ENCODE measurements around the gene MAT2A.
"Not testable (repeated sequence)": the region's sequence is repeated elsewhere in the genome, so short reads cannot be mapped to it uniquely, and the experiment has no call there.

Gene MAT2A

GRCh38 chr2:85524336-85524908, 14.5 kb upstream of the MAT2A start:
- DNase-seq (ENCODE audit: low read depth, low spot score), result no peak

DNA sequence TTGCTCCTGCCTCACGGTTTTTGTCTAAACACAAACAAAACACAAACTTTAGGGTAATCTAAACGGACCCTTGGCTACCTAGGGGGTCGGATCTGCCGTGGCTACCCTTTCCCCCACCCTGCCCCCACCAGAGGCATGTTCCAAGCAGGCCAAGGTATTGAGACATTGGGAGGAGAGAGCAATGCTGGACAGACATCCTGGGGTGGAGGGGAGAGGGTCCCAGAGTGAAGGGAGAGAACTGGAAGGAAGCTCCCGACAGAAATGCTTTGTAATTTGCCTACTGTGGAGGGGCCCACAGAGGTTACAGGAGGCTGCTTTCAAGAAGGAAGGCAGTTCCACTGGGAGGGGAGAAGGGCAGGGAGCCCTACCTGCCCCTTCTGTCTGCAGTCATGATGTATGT, 13.9 kb upstream of the MAT2A start:
- no peak for DNase-seq (ENCODE audit: low read depth, low spot score)

- DNase-seq (ENCODE audit: low read depth, low spot score), result no peak
Measured at GRCh38 chr2:85525567-85525966, 13.4 kb upstream of the MAT2A start.

- DNase-seq (ENCODE audit: low read depth, low spot score), result no peak
Measured at GRCh38 chr2:85527787-85528186, 11.2 kb upstream of the MAT2A start.

GRCh38 chr2:85528355-85528754, 10.6 kb upstream of the MAT2A start:
- no peak for DNase-seq (ENCODE audit: low read depth, low spot score)

- no peak for DNase-seq (ENCODE audit: low read depth, low spot score)
Measured at GRCh38 chr2:85529809-85530208, 9.2 kb upstream of the MAT2A start.

GRCh38 chr2:85531589-85531988, 7.4 kb upstream of the MAT2A start:
- no peak for DNase-seq (ENCODE audit: low read depth, low spot score)

DNA sequence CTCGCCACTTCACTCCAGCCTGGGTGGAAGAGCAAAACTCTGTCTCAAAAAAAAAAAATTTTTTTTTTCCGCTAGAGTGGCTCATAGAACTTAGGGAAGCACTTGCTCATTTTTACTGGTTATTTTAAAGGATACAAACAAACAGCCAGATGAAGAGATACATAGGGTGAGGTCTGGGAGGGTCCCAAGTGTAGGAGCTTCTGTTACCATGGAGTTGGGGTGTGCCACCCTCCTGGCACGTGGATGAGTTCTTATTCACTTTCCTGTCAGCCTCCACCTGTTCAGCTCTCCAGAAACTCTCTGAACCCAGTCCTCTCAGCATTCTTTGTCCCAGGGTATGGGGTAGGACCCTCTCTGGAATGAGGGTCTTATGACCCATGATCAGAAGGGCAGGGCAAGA, 4.9 kb upstream of the MAT2A start:
- DNase-seq (ENCODE audit: low read depth, low spot score), result no peak

DNA sequence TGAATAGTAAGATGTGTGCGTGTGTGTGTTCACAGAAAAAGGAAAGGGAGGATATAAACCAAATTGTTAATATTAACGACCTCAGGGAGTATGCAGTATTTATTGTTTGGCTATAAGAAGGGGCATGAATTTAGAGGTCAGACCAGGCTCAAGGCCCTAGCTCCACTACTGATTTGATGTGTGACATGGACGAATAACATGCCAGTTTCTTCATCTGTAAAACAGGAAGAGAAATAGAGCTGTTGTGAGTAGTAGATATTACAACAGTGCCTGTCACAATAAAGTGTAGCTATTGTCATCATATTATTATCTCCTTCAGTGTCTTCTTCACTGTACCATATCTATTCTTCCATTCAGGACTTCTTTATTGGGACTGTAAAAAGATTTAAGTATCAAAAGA, 4.1 kb upstream of the MAT2A start:
- no peak for DNase-seq (ENCODE audit: low read depth, low spot score)

DNA sequence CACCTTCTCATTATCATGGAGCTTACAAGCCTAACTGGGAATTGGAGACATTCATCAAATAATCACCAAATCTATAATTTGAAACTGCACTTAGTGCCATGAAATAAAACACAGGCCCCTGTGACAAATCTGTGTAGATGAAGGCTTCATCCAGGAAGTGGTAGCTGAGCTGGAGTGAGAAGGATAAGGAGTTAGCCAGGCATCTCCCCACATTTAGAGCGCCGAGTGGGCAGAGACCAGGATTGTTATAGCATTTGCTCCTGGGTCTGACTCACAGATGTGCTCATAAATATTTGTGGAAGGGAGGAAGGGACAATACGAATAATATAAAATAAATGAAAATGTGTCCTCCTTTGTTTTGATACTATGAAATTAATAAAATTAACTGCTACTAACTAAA, 2.5 kb upstream of the MAT2A start:
- no peak for DNase-seq (ENCODE audit: low read depth, low spot score)

- DNase-seq (ENCODE audit: low read depth, low spot score), result no peak
Measured at GRCh38 chr2:85537600-85538506, 1.1 kb upstream of the MAT2A start.

DNA sequence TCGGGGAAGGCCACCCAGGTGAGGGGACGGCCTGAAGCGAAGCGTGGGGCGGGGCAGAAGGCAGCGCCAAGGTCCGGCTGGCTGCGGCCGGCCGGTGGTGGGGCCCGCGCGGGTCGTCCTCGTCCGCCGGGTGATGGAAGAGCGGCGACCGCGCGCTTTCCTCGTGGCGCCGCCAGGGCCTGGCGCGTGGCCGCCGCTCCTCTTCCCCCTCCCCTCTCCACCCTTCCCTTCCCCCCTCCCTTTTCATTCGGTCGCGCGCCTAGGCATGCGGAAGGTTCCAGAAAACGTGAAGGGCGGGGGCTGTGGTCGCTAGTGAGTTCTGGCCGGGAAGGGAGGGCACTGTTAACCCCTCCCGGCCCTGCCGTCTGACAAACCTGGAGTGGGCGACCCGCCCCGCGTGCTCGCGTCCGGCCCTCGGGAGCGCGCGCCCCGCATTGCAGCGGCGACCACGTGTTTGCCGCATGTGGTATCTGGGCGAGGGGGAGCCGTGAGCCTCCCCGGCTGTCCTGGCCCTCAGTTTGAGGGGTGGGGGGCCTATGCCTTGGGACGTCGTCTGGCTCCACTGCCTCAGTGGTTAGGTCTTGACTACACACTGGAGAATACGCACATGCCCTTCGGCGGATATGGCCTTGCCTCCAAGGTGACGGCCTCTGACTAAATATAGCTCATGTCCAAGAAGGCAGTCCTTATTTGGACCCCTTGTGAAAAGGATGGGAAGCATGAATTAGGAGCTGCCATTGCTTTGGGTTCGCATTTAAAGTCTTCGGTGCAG, 579 bp downstream of the MAT2A start:
- no peak for DNase-seq (ENCODE audit: low read depth, low spot score)

DNA sequence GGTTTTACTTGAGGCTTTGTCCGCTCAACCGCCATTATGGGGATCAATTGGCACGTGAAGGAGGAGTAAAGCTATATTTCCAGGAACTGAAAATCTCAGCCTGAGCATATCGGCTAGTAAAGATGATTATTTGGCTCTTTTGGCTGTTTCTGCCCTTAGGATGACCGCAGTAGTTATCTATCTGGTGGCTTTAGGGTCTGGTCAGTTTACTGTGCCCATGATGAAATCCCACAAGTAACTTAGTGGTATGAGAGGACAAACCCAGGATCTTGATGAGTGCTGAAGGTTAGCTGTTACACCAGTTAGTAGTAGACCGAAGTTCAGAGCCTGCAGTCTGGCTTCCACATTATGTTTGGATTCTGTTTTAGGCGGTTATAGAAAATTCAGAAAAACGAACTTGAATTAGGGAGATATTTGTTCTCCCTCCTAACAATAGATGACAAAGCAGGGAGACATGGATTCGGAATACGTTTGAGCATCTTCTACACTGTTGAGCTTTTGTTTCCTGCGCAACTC, 1.2 kb downstream of the MAT2A start:
- DNase-seq (ENCODE audit: low read depth, low spot score), result no peak

- DNase-seq (ENCODE audit: low read depth, low spot score), result no peak
Measured at GRCh38 chr2:85541262-85541661, 2.3 kb downstream of the MAT2A start.

- DNase-seq (ENCODE audit: low read depth, low spot score), result no peak
Measured at GRCh38 chr2:85541753-85542457, 2.9 kb downstream of the MAT2A start.

DNA sequence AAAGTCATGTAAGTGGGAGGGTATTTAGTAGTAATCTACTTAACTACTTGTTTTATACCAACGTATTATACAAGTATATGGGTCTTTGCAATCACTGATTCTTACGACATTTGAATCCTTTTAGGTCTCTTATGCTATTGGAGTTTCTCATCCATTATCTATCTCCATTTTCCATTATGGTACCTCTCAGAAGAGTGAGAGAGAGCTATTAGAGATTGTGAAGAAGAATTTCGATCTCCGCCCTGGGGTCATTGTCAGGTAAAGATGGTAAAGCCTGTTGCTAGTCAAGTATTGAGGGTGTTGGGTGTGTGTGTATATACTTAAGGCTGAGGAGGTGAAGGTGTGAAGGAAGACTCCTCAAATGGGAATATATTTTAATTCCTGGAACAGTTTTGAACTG, 3.8 kb downstream of the MAT2A start:
- no peak for DNase-seq (ENCODE audit: low read depth, low spot score)

- not testable (repeated sequence) for DNase-seq (ENCODE audit: low read depth, low spot score)
Measured at GRCh38 chr2:85544254-85544691, 5.3 kb downstream of the MAT2A start.

DNA sequence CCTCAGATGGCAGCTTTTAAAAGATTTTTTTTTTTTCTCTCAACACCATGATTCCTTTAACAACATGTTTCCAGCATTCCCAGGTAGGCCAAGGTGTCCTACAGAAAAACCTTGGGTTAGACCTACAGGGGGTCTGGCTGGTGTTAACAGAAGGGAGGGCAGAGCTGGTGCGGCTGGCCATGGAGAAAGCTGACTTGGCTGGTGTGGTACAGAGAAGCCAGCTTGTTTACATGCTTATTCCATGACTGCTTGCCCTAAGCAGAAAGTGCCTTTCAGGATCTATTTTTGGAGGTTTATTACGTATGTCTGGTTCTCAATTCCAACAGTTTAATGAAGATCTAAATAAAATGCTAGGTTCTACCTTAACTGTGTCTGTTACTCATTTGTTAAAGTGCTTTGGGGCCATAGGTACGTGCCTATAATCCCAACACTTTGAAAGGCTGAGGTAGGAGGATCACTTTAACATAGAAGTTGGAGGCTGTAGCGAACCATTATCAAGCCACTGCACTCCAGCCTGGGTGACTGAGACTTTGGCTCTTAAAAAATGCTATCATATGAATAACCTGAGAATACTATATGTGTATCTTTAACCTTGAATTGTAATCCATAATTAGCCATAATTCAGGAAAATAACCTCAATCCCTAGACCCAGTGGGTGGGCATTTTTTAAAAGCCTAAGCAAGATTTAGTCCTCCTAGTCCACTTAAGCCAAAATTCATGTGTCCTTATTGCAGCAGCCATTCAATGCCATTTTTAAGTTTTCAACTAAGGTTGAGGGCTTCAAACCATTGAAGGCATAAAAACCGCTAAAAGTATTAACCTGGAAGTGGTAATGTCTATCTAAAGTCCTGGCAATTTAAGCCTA, 6.2 kb downstream of the MAT2A start:
- not testable (repeated sequence) for DNase-seq (ENCODE audit: low read depth, low spot score)

GRCh38 chr2:85545780-85546240, 6.8 kb downstream of the MAT2A start:
- no peak for DNase-seq (ENCODE audit: low read depth, low spot score)

DNA sequence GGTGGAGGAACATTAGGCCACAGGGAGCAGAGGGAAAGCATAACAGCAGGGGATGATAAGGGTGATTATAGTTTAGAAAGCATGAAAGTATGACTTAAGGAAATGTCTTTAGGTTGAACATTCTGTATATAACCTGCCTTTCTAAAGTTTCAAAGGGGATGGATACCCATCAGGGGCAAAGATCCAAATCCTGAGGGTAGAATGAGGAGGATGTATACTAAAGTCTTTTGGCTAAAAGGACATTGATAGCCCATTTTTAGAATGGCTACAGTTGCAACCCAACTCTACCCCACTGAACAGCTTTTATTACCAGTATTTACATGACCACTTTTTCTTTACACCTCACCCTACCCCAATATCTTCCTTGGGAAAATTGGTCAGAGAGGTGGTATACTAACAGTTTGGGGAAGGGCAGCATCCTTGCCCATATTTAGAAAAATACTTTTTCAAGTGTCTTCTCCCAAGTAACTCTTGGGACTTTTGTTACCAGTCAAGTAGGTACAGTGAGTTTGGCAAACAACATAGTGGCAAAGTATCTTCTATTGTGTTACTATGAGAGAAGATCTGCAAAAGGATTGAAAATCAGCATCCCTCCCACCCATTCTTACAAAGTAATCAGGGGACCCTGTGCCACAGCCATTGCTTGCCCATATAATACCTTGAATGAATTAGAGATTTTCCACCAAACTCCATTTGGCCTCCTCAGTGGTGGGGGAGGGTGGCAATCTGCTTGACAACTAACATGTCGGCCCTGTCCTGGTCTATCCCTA, 8.3 kb downstream of the MAT2A start:
- no peak for DNase-seq (ENCODE audit: low read depth, low spot score)

All from iPS DF 19.7 (cell line).